Adrenal gland (tissue), 5 donors: ENCODE measurements around the gene MYH3.

ENCODE experiments used
- CTCF ChIP-seq, 6 experiments: fragments of 450-650 bp in 4 of 6; fragments of 200-600 bp in 2 of 6; sonication (generic) in 1 of 6; IDR thresholded peaks; 1 replicate in 5 of 6; 2 replicates in 1 of 6; pipeline versions ENCODE4 v1.5.1 to v1.8.0; 2016 to 2021; ENCODE audit warnings: antibody characterized with exemption in 6 of 6, mild to moderate bottlenecking in 2 of 6, moderate library complexity in 1 of 6
- POLR2A ChIP-seq, 2 donors: fragments of 450-650 bp; IDR thresholded peaks; one replicate each; pipeline ENCODE4 v1.6.1; 2017; ENCODE audit warnings: antibody characterized with exemption in 2 of 2, mild to moderate bottlenecking in 2 of 2, moderate library complexity in 1 of 2
- donor health status: DM: no; HTN: no; CAD: no.

DNA sequence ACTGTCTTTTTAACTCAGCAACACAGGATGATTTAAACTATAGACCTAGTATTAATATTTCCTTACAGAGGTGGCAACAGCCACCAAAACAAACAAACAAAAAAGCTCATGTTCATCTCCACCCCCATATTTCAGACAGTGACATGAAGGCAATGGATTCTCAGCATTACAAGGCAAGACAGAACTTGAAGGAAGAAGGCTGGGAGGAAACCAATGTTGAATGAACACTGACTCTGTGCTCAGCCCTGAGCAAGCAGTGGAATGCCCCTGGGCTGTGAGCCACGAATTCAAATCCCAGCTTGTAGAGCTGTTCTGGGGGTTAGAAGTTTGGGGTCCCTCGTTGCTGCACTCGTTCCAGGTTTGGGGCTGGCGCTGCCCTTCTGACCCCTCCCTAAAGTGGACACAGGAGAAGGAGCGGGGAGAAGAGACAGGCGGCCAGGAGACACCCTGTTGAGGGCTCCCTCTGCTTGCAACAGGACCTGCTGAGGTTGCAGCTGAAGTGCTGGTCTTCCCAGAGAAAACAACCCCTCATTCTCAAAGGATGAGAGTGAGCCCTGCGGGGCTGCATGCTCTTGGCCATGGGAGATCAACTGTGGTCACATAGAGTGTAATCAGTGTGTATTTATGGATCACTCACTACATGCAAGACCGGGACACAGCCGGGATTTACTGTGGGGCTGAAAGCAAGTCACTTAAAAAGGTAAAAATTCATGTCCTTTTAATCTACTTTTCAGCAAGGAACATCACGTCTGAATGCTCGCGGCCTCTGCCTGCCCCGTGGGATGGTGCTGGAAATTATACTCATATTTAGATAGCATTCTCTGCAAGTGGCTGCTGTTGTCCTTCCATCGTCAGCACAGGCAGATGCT lies 34.3 kb downstream of the MYH3 start:
- TF ChIP-seq CTCF (IDR thresholded peaks at IDR 0.05), result no peak
- TF ChIP-seq POLR2A (IDR thresholded peaks at IDR 0.05), result no peak
